GM21825 (cell line): Measurements from ENCODE around the gene CACNA1I.

Source experiments
- ATAC-seq: cut with Tn5 transposase; IDR thresholded peaks from one replicate; pipeline ENCODE4 v1.9.1; 2021; ENCODE audit warnings: mild to moderate bottlenecking, moderate library complexity; ENCODE audit not compliant: unreplicated experiment

CACNA1I gene

GRCh38 chr22:39664485-39665200, 94.1 kb downstream of the CACNA1I start:
- ATAC-seq, result no peak

- no peak for ATAC-seq
Observed at GRCh38 chr22:39665229-39665628, 94.7 kb downstream of the CACNA1I start.

GRCh38 chr22:39665661-39666431, 95.3 kb downstream of the CACNA1I start:
- no peak for ATAC-seq

GRCh38 chr22:39666495-39666894, 95.9 kb downstream of the CACNA1I start:
- ATAC-seq, result no peak

- no peak for ATAC-seq
Observed at GRCh38 chr22:39666926-39667325, 96.4 kb downstream of the CACNA1I start.

GRCh38 chr22:39669432-39669831, 98.9 kb downstream of the CACNA1I start:
- ATAC-seq, result no peak

GRCh38 chr22:39671936-39672335, 101.4 kb downstream of the CACNA1I start:
- no peak for ATAC-seq

- no peak for ATAC-seq
Observed at GRCh38 chr22:39674536-39674935, 104.0 kb downstream of the CACNA1I start.

GRCh38 chr22:39675947-39676346, 105.4 kb downstream of the CACNA1I start:
- ATAC-seq, result no peak

GRCh38 chr22:39677967-39678366, 107.4 kb downstream of the CACNA1I start:
- ATAC-seq, result no peak

- no peak for ATAC-seq
Observed at GRCh38 chr22:39678862-39679490, 108.4 kb downstream of the CACNA1I start.

GRCh38 chr22:39679652-39680051, 109.1 kb downstream of the CACNA1I start:
- ATAC-seq, result no peak

- ATAC-seq, result no peak
Observed at GRCh38 chr22:39680486-39680885, 109.9 kb downstream of the CACNA1I start.

- no peak for ATAC-seq
Observed at GRCh38 chr22:39681038-39681861, 110.7 kb downstream of the CACNA1I start.

GRCh38 chr22:39682994-39683393, 112.4 kb downstream of the CACNA1I start:
- no peak for ATAC-seq

GRCh38 chr22:39683639-39684038, 113.1 kb downstream of the CACNA1I start:
- ATAC-seq, result no peak

GRCh38 chr22:39684702-39685281, 114.2 kb downstream of the CACNA1I start:
- no peak for ATAC-seq

GRCh38 chr22:39685336-39686177, 115.0 kb downstream of the CACNA1I start:
- no peak for ATAC-seq

GRCh38 chr22:39686178-39686620, 115.6 kb downstream of the CACNA1I start:
- ATAC-seq, result no peak
